Measurements from ENCODE around the gene ZBTB40. TPM values are rescaled to one million over a fixed set of nuclear protein-coding genes. Genes with fewer than 3 reads are reported as not detected.

The ZBTB40 gene
- total and polyA plus RNA-seq, 10 of the 15 experiments (the other 5 are each of a cell fraction or from before 2014, with no cell fraction given), result 1.9 to 14.4 (median 9.0) TPM

- TF ChIP-seq, protein P1, sequence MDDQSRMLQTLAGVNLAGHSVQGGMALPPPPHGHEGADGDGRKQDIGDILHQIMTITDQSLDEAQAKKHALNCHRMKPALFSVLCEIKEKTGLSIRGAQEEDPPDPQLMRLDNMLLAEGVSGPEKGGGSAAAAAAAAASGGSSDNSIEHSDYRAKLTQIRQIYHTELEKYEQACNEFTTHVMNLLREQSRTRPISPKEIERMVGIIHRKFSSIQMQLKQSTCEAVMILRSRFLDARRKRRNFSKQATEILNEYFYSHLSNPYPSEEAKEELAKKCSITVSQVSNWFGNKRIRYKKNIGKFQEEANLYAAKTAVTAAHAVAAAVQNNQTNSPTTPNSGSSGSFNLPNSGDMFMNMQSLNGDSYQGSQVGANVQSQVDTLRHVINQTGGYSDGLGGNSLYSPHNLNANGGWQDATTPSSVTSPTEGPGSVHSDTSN (IDR thresholded peaks at IDR 0.05; ENCODE audit: insufficient replicate concordance, low read depth, low read length), result no peak
- TF ChIP-seq SREBF1 (IDR thresholded peaks at IDR 0.05; ENCODE audit: low read length), result no peak
- TF ChIP-seq ASH2L (IDR thresholded peaks at IDR 0.05; ENCODE audit: borderline replicate concordance, low read depth), result no peak
- no peak for TF ChIP-seq KLF5 (IDR thresholded peaks at IDR 0.05; ENCODE audit: partially characterized antibody)
- no peak for TF ChIP-seq TARDBP (IDR thresholded peaks at IDR 0.05; ENCODE audit: borderline replicate concordance)
- TF ChIP-seq IKZF2 (IDR thresholded peaks at IDR 0.05), result no peak
- no peak for TF ChIP-seq ZNF384 (IDR thresholded peaks at IDR 0.05; ENCODE audit: borderline replicate concordance, low read depth, low read length)
- TF ChIP-seq MYC (IDR thresholded peaks at IDR 0.05; ENCODE audit: insufficient read depth, insufficient read length, insufficient replicate concordance, low read length, severe bottlenecking), result no peak
- TF ChIP-seq MYB (IDR thresholded peaks at IDR 0.05; ENCODE audit: borderline replicate concordance, low read depth, low read length), result no peak
- TF ChIP-seq, protein P2, sequence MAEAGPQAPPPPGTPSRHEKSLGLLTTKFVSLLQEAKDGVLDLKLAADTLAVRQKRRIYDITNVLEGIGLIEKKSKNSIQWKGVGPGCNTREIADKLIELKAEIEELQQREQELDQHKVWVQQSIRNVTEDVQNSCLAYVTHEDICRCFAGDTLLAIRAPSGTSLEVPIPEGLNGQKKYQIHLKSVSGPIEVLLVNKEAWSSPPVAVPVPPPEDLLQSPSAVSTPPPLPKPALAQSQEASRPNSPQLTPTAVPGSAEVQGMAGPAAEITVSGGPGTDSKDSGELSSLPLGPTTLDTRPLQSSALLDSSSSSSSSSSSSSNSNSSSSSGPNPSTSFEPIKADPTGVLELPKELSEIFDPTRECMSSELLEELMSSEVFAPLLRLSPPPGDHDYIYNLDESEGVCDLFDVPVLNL (IDR thresholded peaks at IDR 0.05; ENCODE audit: low read depth, low read length), result no peak
- TF ChIP-seq RUNX3 (IDR thresholded peaks at IDR 0.05; ENCODE audit: low read length), result no peak
Observed at GRCh38 chr1:22557341-22557950, 105.8 kb downstream of the ZBTB40 start (continued).

All from GM12878 (cell line).